WTC11 (cell line): ENCODE measurements around the gene CYP11A1. TPM values are rescaled to one million over a fixed set of nuclear protein-coding genes. Genes with fewer than 3 reads are reported as not detected.

Experiments used
- ATAC-seq: fragments of 200-7000 bp; cut with Tn5 transposase; 2 replicates; pipeline ENCODE4 v1.10.0; 2021; ENCODE audit warnings: mild to moderate bottlenecking, moderate library complexity
- Bru-seq: library from RNA; stranded (reverse); fragments of 400-500 nt; gene quantifications from one replicate; lab custom pipeline; 2021; lab: Mats Ljungman, UMichigan
- CTCF ChIA-PET: fragments of 300-600 bp; sonication (Branson Sonifier 250); formaldehyde crosslinking; loops from one replicate; lab custom pipeline; 2021; ENCODE audit warnings: antibody characterized with exemption; lab: Charles Lee
- POLR2A ChIA-PET: fragments of 350-600 bp; sonication (Branson Sonifier 250); formaldehyde crosslinking; loops from one replicate; lab custom pipeline; 2021; ENCODE audit warnings: antibody characterized with exemption; lab: Charles Lee
- DNase-seq: peaks from one replicate; pipeline ENCODE4 v3.0.0; 2021; ENCODE audit warnings: low spot score
- H3K27ac Mint-ChIP-seq: 2 replicates; pipeline ENCODE4 v1.8.0; 2021; ENCODE audit warnings: mixed read lengths
- H3K27me3 Mint-ChIP-seq: 2 replicates; pipeline ENCODE4 v1.8.0; 2021; ENCODE audit warnings: low read depth, mild to moderate bottlenecking, moderate library complexity, mixed read lengths
- H3K36me3 Mint-ChIP-seq: 2 replicates; pipeline ENCODE4 v1.8.0; 2021; ENCODE audit warnings: mixed read lengths
- H3K4me1 Mint-ChIP-seq: 2 replicates; pipeline ENCODE4 v1.8.0; 2022; ENCODE audit warnings: mixed read lengths
- H3K4me3 Mint-ChIP-seq: 2 replicates; pipeline ENCODE4 v1.8.0; 2021; ENCODE audit warnings: mild to moderate bottlenecking, moderate library complexity, mixed read lengths
- H3K9me3 Mint-ChIP-seq: 2 replicates; pipeline ENCODE4 v1.8.0; 2021; ENCODE audit warnings: mixed read lengths
- AFF4 ChIP-seq: sonication (generic); formaldehyde crosslinking; IDR thresholded peaks from 2 replicates; pipeline ENCODE4 v1.8.1; 2023; ENCODE audit warnings: mild to moderate bottlenecking, missing genetic modification reagents, borderline replicate concordance
- ATF2 ChIP-seq: sonication (generic); formaldehyde crosslinking; IDR thresholded peaks from 2 replicates; pipeline ENCODE4 v1.8.1; 2022; ENCODE audit warnings: low read depth, missing genetic modification reagents, borderline replicate concordance
- CREM ChIP-seq: sonication (generic); formaldehyde crosslinking; IDR thresholded peaks from 2 replicates; pipeline ENCODE4 v1.8.1; 2022; ENCODE audit warnings: mild to moderate bottlenecking, missing genetic modification reagents, moderate library complexity
- MXD4 ChIP-seq: fragments of 250-450 bp; sonication (Bioruptor Pico); IDR thresholded peaks from 2 replicates; pipeline ENCODE4 v1.8.0; 2021; ENCODE audit warnings: mild to moderate bottlenecking, moderate library complexity, borderline replicate concordance
- PRRX2 ChIP-seq: fragments of 250-450 bp; sonication (Bioruptor Pico); IDR thresholded peaks from 2 replicates; pipeline ENCODE4 v1.8.0; 2021; ENCODE audit warnings: mild to moderate bottlenecking
- RELA ChIP-seq: sonication (generic); formaldehyde crosslinking; IDR thresholded peaks from 2 replicates; pipeline ENCODE4 v1.8.1; 2022; ENCODE audit warnings: missing genetic modification reagents, mild to moderate bottlenecking, borderline replicate concordance
- TCF7 ChIP-seq: sonication (generic); formaldehyde crosslinking; IDR thresholded peaks from 2 replicates; pipeline ENCODE4 v1.8.0; 2022; ENCODE audit warnings: mild to moderate bottlenecking, low read depth, missing genetic modification reagents, moderate library complexity
- USF2 ChIP-seq: sonication (generic); formaldehyde crosslinking; IDR thresholded peaks from 2 replicates; pipeline ENCODE4 v1.8.1; 2023; ENCODE audit warnings: mild to moderate bottlenecking, missing genetic modification reagents, moderate library complexity
- ZBTB21 ChIP-seq: sonication (generic); formaldehyde crosslinking; IDR thresholded peaks from 2 replicates; pipeline ENCODE4 v1.8.1; 2023; ENCODE audit warnings: mild to moderate bottlenecking, missing genetic modification reagents, borderline replicate concordance
- ZMAT4 ChIP-seq: fragments of 250-450 bp; sonication (Bioruptor Pico); IDR thresholded peaks from 2 replicates; pipeline ENCODE4 v1.9.0; 2021; ENCODE audit warnings: mild to moderate bottlenecking
- ZNF219 ChIP-seq: sonication (generic); formaldehyde crosslinking; IDR thresholded peaks from 2 replicates; pipeline ENCODE4 v1.8.0; 2023; ENCODE audit warnings: missing genetic modification reagents, mild to moderate bottlenecking, borderline replicate concordance
- ZNF396 ChIP-seq: fragments of 250-450 bp; sonication (Bioruptor Pico); IDR thresholded peaks from 2 replicates; pipeline ENCODE4 v1.8.0; 2021; ENCODE audit warnings: mild to moderate bottlenecking, moderate library complexity, borderline replicate concordance
- ZNF425 ChIP-seq: fragments of 250-450 bp; sonication (Bioruptor Pico); conservative IDR thresholded peaks from 2 replicates; pipeline ENCODE4 v1.9.0; 2021; ENCODE audit warnings: mild to moderate bottlenecking
- ZNF671 ChIP-seq: fragments of 250-450 bp; sonication (Bioruptor Pico); IDR thresholded peaks from 2 replicates; pipeline ENCODE4 v1.8.0; 2021; ENCODE audit warnings: mild to moderate bottlenecking
- long read RNA-seq, 3 experiments: library from RNA in 1 of 3; library from capped mRNA in 1 of 3; library from polyadenylated mRNA in 1 of 3; unstranded in 2 of 3; stranded (forward) in 1 of 3; transcript quantifications; one replicate each; pipeline ENCODE4 v2.0.0, GENCODE V29; 2021
- total RNA-seq: library from RNA; stranded (reverse); gene quantifications from 3 replicates; pipeline ENCODE4 v1.2.3, GENCODE V29; 2021
- TF ChIP-seq, protein P1 (sequence below): sonication (generic); formaldehyde crosslinking; IDR thresholded peaks from 2 replicates; pipeline ENCODE4 v1.8.1; 2023; ENCODE audit warnings: mild to moderate bottlenecking, missing genetic modification reagents, moderate library complexity

CYP11A1 gene
- total RNA-seq (3.4 to 4.1 TPM (median 3.8 TPM) in 3 replicates), Bru-seq, nascent RNA (percentile 39 among the genes with signal in this experiment)
- long read RNA-seq, experiment 1, transcript CYP11A1-202 (9 exons, 2,001 nt), result major isoform, 5 of 14 reads
- long read RNA-seq, experiment 1, partial matches to known transcripts, result 2 of 14 reads
- long read RNA-seq, experiment 1, other reads (novel, unspliced or antisense), result 7 of 14 reads
- long read RNA-seq, experiment 2, partial matches to known transcripts, result 0 of 4 reads
- long read RNA-seq, experiment 2, other reads (novel, unspliced or antisense), result 3 of 4 reads
- long read RNA-seq, experiment 3, partial matches to known transcripts, result 1 of 3 reads
- long read RNA-seq, experiment 3, other reads (novel, unspliced or antisense), result 1 of 3 reads

DNA sequence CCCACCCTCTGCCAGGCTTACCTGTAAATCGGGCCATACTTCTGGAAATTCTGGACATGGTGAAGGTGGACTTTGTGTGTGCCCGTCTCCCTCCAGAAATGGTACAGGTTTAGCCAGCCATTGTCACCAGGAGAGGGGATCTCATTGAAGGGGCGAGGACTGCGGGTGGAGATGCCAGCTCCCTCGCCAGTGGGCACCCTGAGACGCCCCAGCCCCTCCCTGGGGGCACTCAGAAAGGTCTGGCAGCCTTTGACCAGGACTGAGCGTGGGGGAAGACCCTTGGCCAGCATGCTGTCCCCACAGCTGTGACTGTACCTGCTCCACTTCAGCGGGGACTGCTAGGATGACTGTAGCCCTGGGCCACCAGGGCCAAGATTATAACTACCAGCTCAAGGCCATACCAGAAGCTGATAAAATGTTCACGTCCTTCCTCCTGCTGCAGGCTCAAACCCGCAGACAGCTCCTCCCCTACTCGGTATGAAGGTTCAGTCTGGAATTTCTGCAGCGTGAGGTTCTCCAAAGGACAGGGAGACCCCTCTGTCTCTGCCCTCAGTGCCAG, at the start of gene CYP11A1:
CYP11A1 (minus strand) TSS at position 351 of the 559 bp plus-strand sequence; CDS start at position 290, 61 bp downstream.
- H3K4me1 Mint-ChIP-seq, result peaks cover 24% of the 10 kb centered on the region
- ATAC-seq, result no peak
- peak within 1 kb of the TSS; percentile 47 for H3K4me3 Mint-ChIP-seq
- H3K27me3 Mint-ChIP-seq, result peaks cover 29% of the 10 kb centered on the region
- POLR2A ChIA-PET, result no interaction called here
- TF ChIP-seq TCF7 (CRISPR knock-in tag), result no peak
- TF ChIP-seq RELA (CRISPR knock-in tag), result no peak
- no peak for TF ChIP-seq ZBTB21
- TF ChIP-seq MXD4, result no peak
- no peak for TF ChIP-seq ZMAT4
- TF ChIP-seq PRRX2, result no peak
- TF ChIP-seq CREM (CRISPR knock-in tag), result no peak
- TF ChIP-seq ZNF396, result no peak
- TF ChIP-seq, protein P1, sequence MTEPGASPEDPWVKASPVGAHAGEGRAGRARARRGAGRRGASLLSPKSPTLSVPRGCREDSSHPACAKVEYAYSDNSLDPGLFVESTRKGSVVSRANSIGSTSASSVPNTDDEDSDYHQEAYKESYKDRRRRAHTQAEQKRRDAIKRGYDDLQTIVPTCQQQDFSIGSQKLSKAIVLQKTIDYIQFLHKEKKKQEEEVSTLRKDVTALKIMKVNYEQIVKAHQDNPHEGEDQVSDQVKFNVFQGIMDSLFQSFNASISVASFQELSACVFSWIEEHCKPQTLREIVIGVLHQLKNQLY (CRISPR knock-in tag), result no peak
- TF ChIP-seq ZNF425 (CRISPR knock-in tag), result no peak
- no peak for TF ChIP-seq USF2
- no peak for TF ChIP-seq ATF2 (CRISPR knock-in tag)
- no peak for TF ChIP-seq ZNF219
- TF ChIP-seq ZNF671 (CRISPR knock-in tag), result no peak
- no peak for TF ChIP-seq AFF4
- no peaks in the 10 kb centered on the region for H3K36me3 Mint-ChIP-seq
- CTCF ChIA-PET, result interaction anchor here (1.0 to 3.3 kb wide), 4 partner anchors 9 to 71 kb away, joined by 3 to 13 read pairs (median 8); no protein-coding TSS in a partner anchor
- peak; percentile 6 for DNase-seq
- no peak within 1 kb of the TSS for H3K27ac Mint-ChIP-seq
- H3K9me3 Mint-ChIP-seq, result no peaks in the 10 kb centered on the region
